ENCODE results near the gene PIBF1.
"Not testable (repeated sequence)": the region's sequence is repeated elsewhere in the genome, so short reads cannot be mapped to it uniquely, and the experiment has no call there.

The PIBF1 gene

GRCh38 chr13:72820898-72821279 lies 39.0 kb downstream of the PIBF1 start:
- DNase-seq (ENCODE audit: low read depth in 1 of 2, low spot score in 1 of 2) = no peak

GRCh38 chr13:72823081-72823480 lies 41.1 kb downstream of the PIBF1 start:
- no peak for DNase-seq (ENCODE audit: low read depth in 1 of 2, low spot score in 1 of 2)

GRCh38 chr13:72823724-72824123 lies 41.8 kb downstream of the PIBF1 start:
- no peak for DNase-seq (ENCODE audit: low read depth in 1 of 2, low spot score in 1 of 2)

- DNase-seq (ENCODE audit: low read depth in 1 of 2, low spot score in 1 of 2) = no peak
Observed at GRCh38 chr13:72834601-72835000, 52.7 kb downstream of the PIBF1 start.

- DNase-seq (ENCODE audit: low read depth in 1 of 2, low spot score in 1 of 2) = peak; percentile 8 to 14
Observed at GRCh38 chr13:72839831-72840426, 58.0 kb downstream of the PIBF1 start.

GRCh38 chr13:72842991-72843390 lies 61.1 kb downstream of the PIBF1 start:
- no peak for DNase-seq (ENCODE audit: low read depth in 1 of 2, low spot score in 1 of 2)

GRCh38 chr13:72845148-72845547 lies 63.2 kb downstream of the PIBF1 start:
- not testable (repeated sequence) for DNase-seq (ENCODE audit: low read depth in 1 of 2, low spot score in 1 of 2)

- DNase-seq (ENCODE audit: low read depth in 1 of 2, low spot score in 1 of 2) = no peak
Observed at GRCh38 chr13:72849571-72849970, 67.6 kb downstream of the PIBF1 start.

GRCh38 chr13:72850959-72851677 lies 69.2 kb downstream of the PIBF1 start:
- DNase-seq (ENCODE audit: low read depth in 1 of 2, low spot score in 1 of 2) = no peak

- no peak for DNase-seq (ENCODE audit: low read depth in 1 of 2, low spot score in 1 of 2)
Observed at GRCh38 chr13:72851678-72852014, 69.7 kb downstream of the PIBF1 start.

GRCh38 chr13:72852207-72852606 lies 70.3 kb downstream of the PIBF1 start:
- DNase-seq (ENCODE audit: low read depth in 1 of 2, low spot score in 1 of 2) = no peak

GRCh38 chr13:72853000-72853399 lies 71.1 kb downstream of the PIBF1 start:
- DNase-seq (ENCODE audit: low read depth in 1 of 2, low spot score in 1 of 2) = no peak

GRCh38 chr13:72864142-72865011 lies 82.4 kb downstream of the PIBF1 start:
- DNase-seq (ENCODE audit: low read depth in 1 of 2, low spot score in 1 of 2) = no peak

GRCh38 chr13:72868229-72868628 lies 86.3 kb downstream of the PIBF1 start:
- DNase-seq (ENCODE audit: low read depth in 1 of 2, low spot score in 1 of 2) = no peak

- DNase-seq (ENCODE audit: low read depth in 1 of 2, low spot score in 1 of 2) = no peak
Observed at GRCh38 chr13:72875233-72875632, 93.3 kb downstream of the PIBF1 start.

- no peak for DNase-seq (ENCODE audit: low read depth in 1 of 2, low spot score in 1 of 2)
Observed at GRCh38 chr13:72884101-72884500, 102.2 kb downstream of the PIBF1 start.

GRCh38 chr13:72886272-72887067 lies 104.5 kb downstream of the PIBF1 start:
- no peak for DNase-seq (ENCODE audit: low read depth in 1 of 2, low spot score in 1 of 2)

- DNase-seq (ENCODE audit: low read depth in 1 of 2, low spot score in 1 of 2) = no peak
Observed at GRCh38 chr13:72889495-72889894, 107.6 kb downstream of the PIBF1 start.

GRCh38 chr13:72890546-72890945 lies 108.6 kb downstream of the PIBF1 start:
- no peak for DNase-seq (ENCODE audit: low read depth in 1 of 2, low spot score in 1 of 2)

GRCh38 chr13:72891423-72891822 lies 109.5 kb downstream of the PIBF1 start:
- no peak for DNase-seq (ENCODE audit: low read depth in 1 of 2, low spot score in 1 of 2)

GRCh38 chr13:72896869-72897268 lies 114.9 kb downstream of the PIBF1 start:
- no peak for DNase-seq (ENCODE audit: low read depth in 1 of 2, low spot score in 1 of 2)

All from activated CD4-positive, alpha-beta T cell treated with anti-CD3 and anti-CD28 coated beads, Interleukin-2, amount 50 U/mL, for 24 hours (primary cell).